ENCODE data around the gene CD22.
"Not testable (repeated sequence)": the region's sequence is repeated elsewhere in the genome, so short reads cannot be mapped to it uniquely, and the experiment has no call there.

Gene CD22

GRCh38 chr19:35362261-35363000 lies 33.4 kb downstream of the CD22 start:
- no peak for DNase-seq

DNA sequence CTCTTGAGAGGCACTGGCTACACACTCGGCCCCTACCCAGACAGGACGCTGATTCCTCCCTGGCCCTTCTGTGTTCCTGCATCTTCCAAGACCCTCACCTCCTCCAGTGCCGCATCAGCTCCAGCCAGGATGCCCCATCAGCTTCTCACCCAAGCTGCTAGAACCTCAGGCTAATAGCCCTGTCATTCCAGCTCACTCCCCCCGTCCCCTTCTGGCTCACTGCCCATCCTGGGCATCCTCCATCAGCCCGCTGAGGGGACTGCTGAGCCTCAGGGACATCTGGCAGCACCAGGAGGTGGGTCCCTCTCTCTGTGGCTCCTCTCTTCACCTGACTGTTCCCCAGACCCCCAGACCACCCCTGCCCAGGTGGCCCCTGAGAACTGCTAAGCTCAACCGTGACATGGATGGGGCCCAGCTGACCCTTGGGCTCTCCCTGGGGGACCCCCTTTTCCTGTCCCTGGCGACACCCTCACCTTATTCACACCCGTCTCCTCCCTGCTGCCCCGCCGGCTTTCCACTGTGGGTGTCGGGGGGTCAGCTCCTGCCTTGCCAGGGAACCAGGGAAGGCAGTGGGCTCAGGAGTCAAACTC lies 34.1 kb downstream of the CD22 start:
- no peak for DNase-seq

DNA sequence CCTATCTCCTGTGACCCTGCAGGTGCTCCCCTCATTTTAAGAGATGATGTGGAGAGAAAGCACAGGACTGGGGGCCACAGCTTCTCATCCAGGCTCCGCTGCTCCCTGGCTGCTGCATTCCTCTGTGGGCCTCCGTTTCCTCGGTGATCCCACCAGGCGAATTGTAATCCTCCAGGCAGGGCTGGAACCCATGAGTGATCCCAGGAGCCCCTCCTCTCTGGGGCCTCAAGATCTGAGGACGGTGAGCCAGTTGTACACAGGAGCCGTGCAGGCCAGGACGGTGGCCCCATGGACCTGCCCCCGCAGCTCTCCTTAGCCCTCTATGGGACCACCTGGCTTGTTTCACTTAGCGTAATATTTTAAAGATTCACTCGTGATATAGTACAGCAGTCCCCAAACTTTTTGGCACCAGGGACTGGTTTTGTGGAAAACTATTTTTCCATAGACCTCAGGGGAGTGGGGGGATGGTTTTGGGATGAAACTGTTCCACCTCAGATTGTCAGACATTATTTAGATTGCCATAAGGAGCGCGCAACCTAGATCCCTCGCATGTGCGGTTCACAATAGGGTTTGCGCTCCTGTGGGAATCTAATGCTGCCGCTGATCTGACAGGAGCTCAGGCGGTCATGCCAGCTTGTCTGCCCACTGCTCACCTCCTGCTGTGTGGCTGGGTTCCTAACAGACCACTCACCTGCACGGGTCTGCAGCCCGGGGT lies 34.9 kb downstream of the CD22 start:
- no peak for DNase-seq

DNA sequence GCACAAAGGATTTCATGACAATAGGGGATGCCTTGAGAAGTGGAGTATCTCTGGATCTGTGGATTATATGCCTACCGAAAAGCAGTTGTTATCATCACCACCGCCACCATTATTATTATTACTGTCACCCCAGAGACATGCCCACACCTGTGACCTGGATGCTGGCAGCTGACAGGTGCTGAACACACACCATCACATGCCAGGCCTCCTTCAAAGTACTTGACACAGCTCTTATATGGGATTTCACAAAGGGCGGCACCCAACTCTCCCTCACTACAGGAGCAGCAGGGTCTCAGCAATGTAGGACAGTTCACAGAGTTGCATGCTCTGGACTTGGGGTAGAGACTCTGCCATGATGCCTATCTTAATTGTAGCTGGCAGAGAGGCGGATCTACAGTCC lies 36.3 kb downstream of the CD22 start:
- DNase-seq, result no peak

DNA sequence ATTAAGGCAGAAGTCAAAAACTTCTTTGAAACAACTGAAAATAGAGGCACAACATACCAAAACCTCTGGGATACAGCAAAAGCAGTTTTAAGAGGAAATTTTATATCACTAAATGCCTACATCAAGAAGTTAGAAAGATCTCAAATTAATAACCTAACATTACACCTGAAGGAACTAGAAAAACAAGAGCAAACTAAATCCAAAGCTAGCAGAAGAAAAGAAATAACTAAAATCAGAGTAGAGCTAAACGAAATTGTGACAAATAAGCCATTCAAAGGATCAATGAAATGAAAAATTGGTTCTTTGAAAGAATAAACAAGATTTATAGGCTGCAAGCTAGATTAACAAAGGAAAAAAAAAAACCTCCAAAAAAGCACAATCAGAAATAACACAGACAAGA lies 39.4 kb downstream of the CD22 start:
- no peak for DNase-seq

- no peak for DNase-seq
These were observed 40.5 kb downstream of the CD22 start for GRCh38 chr19:35369522-35369921.

GRCh38 chr19:35370722-35371121 lies 41.7 kb downstream of the CD22 start, which contains the start of gene GPR42:
GPR42 (plus strand) TSS chr19:35371068; CDS start chr19:35371360, 292 bp downstream.
- DNase-seq, result no peak

- DNase-seq, result no peak
These were observed 44.5 kb downstream of the CD22 start for GRCh38 chr19:35373492-35373891.

GRCh38 chr19:35374031-35374430 lies 45.0 kb downstream of the CD22 start:
- DNase-seq, result not testable (repeated sequence)

DNA sequence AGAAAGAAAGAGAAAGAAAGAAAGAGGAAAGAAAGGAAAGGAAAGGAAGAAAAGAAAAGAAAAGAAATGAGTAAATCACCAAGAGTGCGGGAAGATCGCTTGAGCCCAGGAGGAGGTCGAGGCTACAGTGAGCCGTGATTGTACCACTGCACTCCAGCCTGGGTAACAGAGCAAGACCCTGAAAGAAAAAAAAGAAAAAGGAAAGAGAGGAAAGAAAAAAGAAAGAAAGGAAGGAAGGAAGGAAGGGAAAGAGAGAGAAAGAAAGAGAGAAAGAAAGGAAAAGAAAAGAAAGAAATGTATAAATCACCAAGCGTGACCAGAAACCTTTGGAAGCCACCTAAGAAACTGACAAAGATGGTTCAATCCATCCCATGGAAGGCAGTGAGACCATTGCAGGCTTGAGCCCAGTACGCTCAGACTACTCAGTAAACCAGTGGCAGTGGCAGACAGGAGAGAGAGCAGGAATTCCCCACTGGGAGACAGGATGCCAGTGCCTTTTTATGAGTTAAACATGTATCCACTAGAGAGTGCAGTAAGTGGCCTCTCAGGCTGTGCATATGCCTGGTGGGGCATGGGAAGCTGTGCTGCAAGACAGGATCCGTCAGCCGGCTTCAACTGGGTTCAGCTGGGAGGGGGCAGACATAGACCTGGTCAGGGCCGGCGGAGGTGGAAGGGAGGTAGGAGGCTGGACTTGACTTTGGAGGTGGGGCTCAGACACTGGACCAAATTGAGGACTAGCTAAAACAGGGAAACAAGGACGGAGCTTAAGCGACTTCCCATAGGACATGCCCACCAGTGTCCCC lies 46.7 kb downstream of the CD22 start:
- no peak for DNase-seq

DNA sequence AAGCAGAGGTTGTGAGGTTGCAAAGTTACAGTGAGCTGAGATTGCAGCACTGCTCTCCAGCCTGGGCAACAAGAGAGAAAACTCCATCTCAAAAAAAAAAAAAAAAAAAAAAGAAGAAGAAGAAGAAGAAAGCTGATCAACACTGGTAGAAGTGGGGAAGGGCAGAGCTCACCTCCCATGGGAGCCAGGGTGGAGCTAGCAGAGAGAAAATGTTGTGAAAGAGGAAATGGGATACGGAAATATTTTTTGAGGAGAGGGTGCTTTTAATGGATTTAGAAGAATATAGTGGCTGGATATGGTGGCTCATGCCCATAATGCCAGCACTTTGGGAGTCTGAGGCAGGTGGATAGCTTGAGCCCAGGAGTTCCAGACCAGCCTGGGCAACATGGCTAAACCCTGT lies 48.7 kb downstream of the CD22 start:
- DNase-seq, result no peak

GRCh38 chr19:35378356-35378755 lies 49.4 kb downstream of the CD22 start:
- no peak for DNase-seq

DNA sequence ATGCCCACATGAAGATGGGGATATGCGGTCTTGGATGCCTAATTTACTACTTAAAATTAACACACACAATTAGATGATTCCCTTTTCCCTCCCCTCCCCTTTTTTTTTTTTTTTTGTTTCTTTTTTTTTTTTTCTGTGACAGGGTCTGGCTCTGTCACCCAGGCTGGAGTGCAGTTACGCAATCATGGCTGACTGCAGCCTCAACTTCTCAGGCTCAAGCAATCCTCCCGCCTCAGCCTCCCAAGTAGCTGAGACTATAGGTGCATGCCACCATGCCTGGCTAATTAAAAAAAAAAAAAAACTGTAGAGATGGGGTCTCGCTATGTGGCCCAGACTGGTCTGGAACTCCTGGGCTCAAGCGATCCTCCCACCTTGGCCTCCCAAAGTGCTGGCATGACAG lies 50.6 kb downstream of the CD22 start:
- DNase-seq, result not testable (repeated sequence)

- DNase-seq, result no peak
These were observed 51.0 kb downstream of the CD22 start for GRCh38 chr19:35379992-35380391.

GRCh38 chr19:35380450-35381124 lies 51.6 kb downstream of the CD22 start:
- no peak for DNase-seq

DNA sequence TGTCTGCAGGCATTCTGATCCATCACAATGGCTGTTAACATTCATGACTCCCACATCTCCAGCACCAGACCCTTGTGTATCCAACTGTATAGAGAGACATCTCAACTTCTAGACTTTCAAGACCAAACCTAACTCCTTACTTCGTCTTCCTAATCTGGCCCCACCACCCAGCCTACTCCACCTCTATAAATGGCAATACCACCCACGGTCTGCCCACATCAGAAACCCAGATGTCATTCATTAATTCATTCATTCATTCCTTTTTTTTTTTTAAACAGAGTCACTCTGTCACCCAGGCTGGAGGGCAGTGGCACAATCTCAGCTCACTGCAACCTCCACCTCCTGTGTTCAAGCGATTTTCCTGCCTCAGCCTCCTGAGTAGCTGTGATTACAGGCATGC lies 52.3 kb downstream of the CD22 start:
- no peak for DNase-seq

DNA sequence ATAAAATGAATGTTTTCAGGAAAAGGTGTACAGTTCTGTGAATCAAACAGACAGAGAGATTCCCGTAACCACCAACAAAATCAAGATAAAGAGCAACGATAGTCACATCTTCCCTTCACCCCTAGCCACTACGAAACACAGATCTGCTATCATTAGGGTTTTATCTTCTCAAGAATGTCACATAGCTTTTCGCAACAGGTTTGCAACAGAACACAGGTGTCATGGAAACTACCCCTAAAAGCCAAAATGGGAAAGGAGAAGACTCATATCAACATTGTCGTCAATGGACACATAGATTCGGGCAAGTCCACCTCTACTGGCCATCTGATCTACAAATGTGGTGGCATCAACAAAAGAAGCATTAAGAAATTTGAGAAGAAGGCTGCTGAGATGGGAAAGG lies 52.9 kb downstream of the CD22 start:
- no peak for DNase-seq

DNA sequence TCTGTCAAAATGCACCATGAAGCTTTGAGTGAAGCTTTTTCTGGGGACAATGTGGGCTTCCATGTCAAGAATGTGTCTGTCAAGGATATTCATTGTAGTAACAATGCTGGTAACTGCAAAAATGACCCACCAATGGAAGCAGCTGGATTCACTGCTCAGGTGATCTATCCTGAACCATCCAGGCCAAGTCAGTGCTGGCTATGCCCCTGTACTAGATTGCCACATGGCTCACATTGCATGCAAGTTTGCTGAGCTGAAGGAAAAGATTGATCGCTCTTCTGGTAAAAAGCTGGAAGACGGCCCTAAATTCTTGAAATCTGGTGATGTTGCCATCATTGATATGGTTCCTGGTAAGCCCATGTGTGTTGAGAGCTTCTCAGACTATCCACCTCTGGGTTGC lies 54.5 kb downstream of the CD22 start:
- DNase-seq, result no peak

DNA sequence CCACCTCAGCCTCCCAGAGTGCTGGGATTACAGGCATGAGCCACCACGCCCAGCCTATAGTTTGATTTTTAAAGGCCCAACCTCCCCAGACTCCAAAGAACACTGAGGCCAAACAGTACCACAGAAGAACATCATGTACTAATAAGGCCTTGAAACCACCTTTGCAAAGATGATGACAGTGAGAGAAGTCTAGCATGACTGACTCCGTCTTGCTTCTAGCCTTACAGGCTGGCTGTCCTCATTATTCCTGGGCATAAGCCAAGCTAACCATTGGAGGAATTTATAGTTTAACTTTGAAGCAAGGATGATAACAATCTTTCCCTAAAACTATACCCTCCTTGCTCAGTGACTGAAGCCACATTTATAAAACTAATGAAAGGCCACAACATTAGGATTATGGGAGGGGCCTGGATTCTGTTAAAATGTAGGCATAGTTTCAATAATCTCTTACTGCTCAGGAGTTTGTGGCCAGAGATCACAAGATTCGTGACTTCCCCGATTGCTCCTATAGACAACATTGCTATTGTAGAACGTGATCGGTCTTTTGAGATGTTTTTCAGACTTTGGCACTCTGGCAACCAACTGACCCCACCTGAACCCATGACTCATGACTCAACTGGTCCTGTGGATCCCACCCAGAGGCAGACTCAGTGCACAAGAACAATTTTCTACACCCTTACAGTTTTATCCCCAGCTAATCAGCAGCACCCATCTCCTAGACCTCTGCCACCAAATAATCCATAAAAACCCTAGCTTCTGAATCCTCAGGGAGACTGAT lies 59.5 kb downstream of the CD22 start:
- DNase-seq, result no peak

- no peak for DNase-seq
These were observed 60.3 kb downstream of the CD22 start for GRCh38 chr19:35389192-35389861.

Data from NCI-H1105 treated with DMSO at 0.1 percent for 48 hours (cell line).